Measurements from ENCODE around the gene WFIKKN2.

- TF ChIP-seq GABPA (IDR thresholded peaks at IDR 0.05; ENCODE audit: low read depth) (no peak), YY1 (IDR thresholded peaks at IDR 0.05; ENCODE audit: low read depth) (no peak), POLR2AphosphoS5 (IDR thresholded peaks at IDR 0.05; ENCODE audit: low read depth, low read length) (no peak), CTCF (IDR thresholded peaks at IDR 0.05) (no peak), GATA2 (CRISPR knock-in tag; IDR thresholded peaks at IDR 0.05) (no peak), NRF1 (IDR thresholded peaks at IDR 0.05; ENCODE audit: low read depth, low read length) (no peak)
Measured at GRCh38 chr17:50853015-50853615, 17.7 kb downstream of the WFIKKN2 start.
